Dedifferentiated amniotic fluid mesenchymal stem cell (primary cell): ENCODE measurements around the gene PLEKHM1.
"Not testable (repeated sequence)": the region's sequence is repeated elsewhere in the genome, so short reads cannot be mapped to it uniquely, and the experiment has no call there.

Source experiments
- DNase-seq: peaks from one replicate; pipeline ENCODE4 v3.0.0-alpha.2; 2016; ENCODE audit errors: extremely low spot score

The PLEKHM1 gene

DNA sequence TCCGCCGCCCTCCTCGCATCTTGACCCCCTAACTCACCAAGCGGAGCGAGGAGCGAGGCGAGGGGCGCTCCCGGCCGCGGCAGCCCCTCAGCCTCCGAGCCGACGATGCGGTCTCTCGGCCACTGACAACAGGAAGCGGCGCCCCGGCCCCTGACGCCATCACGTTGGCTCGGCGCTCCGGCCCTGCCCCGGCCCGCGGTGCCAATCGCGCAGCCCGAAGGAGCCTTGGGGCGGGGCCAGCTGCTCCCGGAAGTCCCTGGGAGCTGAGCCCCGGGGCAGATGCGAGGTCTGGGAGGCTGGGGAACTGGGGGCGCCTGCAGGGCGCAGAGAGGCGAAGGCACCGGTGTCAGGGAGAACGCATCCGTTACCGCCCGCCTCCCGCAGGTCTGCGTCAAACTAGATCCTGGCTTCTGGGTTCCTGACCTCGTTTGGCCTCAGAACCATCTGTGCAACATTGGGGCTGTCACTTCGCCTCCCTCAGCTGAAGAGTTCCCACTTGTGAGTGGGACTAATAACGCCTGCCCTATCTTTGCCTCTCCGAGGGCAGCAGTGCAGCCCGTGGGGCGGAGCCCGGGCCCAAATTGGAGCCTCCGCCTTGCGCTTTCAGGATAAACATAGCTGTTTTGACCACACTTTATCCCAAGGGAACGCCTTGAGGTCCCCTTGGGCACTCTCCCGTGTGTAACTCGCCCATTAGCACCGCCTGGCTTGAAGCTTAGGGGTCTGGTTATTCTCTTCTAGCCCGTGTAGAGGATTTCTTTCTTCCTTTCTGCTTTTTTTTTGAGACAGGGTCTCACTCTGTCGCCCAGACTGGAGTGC, at the start of gene PLEKHM1:
PLEKHM1 (minus strand) TSS at position 107 of the 819 bp plus-strand sequence. CDS start 8,237 bp downstream, outside the sequence.
- DNase-seq = peak; percentile 51

GRCh38 chr17:45538168-45538567, 47.6 kb upstream of the PLEKHM1 start:
- not testable (repeated sequence) for DNase-seq

DNA sequence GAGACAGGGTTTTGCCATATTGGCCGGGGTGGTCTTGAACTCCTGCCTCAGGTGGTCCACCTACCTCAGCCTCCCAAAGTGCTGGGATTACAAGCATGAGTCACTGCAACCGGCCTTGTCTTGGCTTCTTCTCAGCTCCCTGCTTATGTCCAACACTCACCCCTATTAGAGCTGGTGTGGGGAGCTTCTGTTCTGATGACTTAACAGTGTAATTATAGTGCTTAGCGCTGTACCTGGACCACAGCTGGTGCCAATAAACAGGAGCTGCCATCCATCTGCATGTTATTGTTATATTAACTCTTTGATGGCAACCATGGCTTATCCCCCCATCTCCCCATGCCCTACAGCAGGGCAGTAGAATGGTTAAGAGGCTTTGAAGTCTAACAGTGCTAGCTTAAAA, 15.6 kb upstream of the PLEKHM1 start:
- DNase-seq = not testable (repeated sequence)

- DNase-seq = not testable (repeated sequence)
Observed at GRCh38 chr17:45505183-45505582, 14.7 kb upstream of the PLEKHM1 start.

GRCh38 chr17:45501092-45501707, 10.7 kb upstream of the PLEKHM1 start:
- DNase-seq = not testable (repeated sequence)

DNA sequence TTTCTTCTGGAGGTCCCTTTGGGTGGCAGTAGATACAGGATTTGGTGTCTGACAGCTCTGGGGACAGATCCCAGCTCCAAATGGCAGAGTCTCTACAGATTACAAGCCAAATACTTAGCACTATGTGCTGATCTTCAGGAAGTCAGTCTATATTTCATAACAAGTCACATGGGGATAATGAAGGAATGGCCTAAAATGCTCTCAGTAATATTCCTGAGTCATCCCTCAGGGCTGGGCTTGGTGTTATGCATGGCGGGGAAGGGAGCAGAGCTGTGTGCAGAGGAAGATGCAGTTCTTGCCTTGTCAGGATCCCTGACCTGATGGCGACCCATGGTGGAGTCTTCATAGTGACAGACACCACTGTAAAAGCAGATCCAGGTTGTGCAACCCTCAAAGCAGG, 10.0 kb upstream of the PLEKHM1 start:
- not testable (repeated sequence) for DNase-seq

- DNase-seq = not testable (repeated sequence)
Observed at GRCh38 chr17:45499208-45499607, 8.7 kb upstream of the PLEKHM1 start.

DNA sequence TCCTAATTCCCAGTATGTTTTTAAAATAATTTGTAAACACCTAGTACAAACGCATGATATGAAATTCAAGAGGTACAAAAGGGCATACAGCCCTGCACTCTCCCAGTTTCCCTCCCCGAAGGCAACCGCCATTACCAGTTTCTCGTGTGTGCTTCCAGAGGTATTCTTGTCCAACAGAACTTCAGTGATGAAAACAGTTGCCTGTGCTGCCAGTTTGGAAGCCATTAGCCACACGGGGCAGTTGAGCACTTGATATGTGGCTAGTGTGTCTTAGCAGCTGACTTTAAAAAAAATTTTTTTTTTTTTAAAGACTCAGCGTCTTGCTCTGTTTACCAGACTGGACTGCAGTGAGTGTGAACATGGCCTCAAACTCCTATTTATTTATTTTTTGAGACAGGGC, 7.9 kb upstream of the PLEKHM1 start:
- not testable (repeated sequence) for DNase-seq

DNA sequence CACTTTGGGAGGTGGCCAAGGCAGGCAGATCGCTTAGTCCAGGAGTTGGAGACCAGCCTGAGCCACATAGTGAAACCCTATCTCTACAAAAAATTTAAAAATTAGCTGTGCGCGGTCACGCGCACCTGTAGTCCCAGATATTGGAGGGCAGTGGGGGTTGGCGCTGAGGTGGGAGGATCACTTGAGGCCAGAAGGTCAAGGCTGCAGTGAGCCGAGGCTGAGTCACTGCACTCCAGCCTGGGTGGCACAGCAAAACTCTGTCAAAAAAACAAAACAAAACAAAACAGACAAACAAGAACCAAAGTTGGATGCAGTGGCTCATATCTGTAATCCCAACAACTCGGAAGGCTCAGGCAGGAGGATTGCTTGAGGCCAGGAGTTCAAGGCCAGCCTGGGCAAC, 6.9 kb upstream of the PLEKHM1 start:
- not testable (repeated sequence) for DNase-seq

DNA sequence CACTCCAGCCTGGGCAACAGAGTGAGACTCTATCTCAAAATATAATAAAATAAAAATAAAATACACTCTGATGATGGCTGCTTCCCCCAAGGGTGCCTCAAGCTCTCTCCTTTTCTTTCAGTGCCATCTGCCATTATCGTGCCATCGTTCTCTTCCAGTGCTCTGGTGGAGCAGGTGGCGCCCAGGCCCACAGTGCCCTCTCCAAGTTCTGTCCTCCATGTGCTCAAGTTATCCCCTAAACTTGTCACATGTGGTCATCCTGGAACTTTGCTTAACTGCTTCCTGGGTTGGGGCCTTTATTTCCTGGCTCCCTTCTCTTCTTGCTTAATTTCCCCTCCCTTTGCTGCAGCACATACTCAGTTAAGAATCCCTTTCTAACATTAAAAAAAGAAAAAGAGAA, 6.0 kb upstream of the PLEKHM1 start:
- not testable (repeated sequence) for DNase-seq

- DNase-seq = not testable (repeated sequence)
Observed at GRCh38 chr17:45494556-45494955, 4.0 kb upstream of the PLEKHM1 start.

DNA sequence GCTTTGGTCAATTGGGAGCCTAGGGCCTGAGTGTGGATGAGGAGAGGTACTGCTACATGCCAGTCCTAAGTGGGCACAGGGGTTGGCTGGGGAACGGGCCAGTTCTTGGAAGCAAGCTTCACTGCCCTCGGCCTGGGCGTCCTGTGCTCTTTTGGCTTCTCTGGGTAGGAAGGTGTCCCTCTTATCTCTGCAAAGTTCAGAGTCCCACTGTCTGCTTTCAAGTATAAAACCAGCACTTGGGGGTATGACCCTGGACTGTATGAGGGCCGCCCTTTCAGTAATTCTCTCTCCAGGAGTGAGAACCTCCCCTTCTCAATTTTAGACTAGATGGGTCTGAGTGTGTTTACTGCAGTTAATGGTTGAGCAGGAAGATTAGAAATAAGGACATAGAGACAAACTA, 1.6 kb upstream of the PLEKHM1 start:
- not testable (repeated sequence) for DNase-seq

- DNase-seq = not testable (repeated sequence)
Observed at GRCh38 chr17:45490198-45490597, 323 bp downstream of the PLEKHM1 start.

- DNase-seq = peak; percentile 92
Observed at GRCh38 chr17:45487704-45488103, 2.8 kb downstream of the PLEKHM1 start.

- DNase-seq = not testable (repeated sequence)
Observed at GRCh38 chr17:45483591-45484216, 6.8 kb downstream of the PLEKHM1 start.

- not testable (repeated sequence) for DNase-seq
Observed at GRCh38 chr17:45483177-45483576, 7.3 kb downstream of the PLEKHM1 start.

DNA sequence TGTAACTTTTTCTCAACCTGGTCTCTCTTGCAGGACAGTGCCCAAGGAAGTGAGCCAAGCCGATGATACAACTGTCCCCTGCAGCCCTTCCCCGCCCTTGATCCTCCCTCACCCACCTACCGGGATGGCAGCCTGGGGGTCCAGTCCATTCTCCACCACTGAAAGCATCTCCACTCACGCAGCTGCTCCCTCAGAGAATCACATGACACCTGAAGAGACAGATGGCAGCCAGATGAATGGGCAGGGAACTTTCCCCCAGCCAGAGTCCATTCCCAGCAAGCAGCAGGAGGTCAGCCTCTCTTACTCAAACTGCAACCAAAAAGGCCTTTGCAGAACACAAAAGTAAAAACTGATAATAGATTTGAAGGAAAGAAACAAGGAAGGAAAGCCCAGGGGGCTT, 8.2 kb downstream of the PLEKHM1 start:
- not testable (repeated sequence) for DNase-seq

DNA sequence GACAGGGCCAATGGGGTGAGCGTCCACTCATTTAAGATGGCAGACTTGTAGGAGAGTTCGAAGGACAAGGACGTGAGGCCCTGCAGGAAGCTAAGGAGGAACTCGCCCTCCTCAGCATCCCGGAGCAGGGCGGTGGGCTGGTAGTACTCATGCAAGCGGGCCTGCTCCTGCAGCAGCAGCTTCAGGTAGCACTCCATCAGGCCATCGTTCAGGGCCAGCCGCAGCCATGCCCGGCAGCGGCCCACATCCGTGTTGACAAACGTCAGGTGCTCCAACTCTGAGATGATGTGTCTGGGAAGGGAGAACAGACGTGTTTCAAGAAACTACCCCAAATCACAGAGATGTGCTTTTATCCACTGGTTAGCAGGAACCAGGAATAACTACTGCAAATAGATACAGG, 15.1 kb downstream of the PLEKHM1 start:
- not testable (repeated sequence) for DNase-seq

- DNase-seq = not testable (repeated sequence)
Observed at GRCh38 chr17:45472249-45472648, 18.3 kb downstream of the PLEKHM1 start.

DNA sequence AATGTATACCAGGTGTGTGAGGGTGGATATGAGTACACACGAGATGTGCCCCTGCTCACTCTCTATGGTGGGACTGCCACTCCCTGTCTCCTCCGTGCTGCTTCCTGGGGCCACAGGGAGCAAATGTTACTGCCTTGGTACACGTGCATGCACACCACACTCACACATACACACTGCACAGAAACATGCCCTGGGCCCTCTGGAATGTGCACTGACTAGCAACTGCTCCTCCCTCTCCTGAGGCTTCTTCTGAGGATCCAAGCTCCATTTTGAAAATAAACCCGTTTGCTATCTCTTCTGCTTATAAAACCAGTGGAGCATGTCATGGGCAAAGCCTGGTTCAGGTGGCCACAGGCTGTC, 21.3 kb downstream of the PLEKHM1 start:
- DNase-seq = not testable (repeated sequence)

GRCh38 chr17:45468293-45469203, 22.0 kb downstream of the PLEKHM1 start:
- DNase-seq = not testable (repeated sequence)
